Activated B cell treated with CpG ODN at 0.5 μM for 24 hours (primary cell): Measurements from ENCODE around the gene SKIDA1. TPM values are rescaled to one million over a fixed set of nuclear protein-coding genes. Genes with fewer than 3 reads are reported as not detected.
A peak's percentile ranks its signal among the peaks of the same experiment; 100 is the strongest.
"Not testable (repeated sequence)": the region's sequence is repeated elsewhere in the genome, so short reads cannot be mapped to it uniquely, and the experiment has no call there.

Experiments
- ATAC-seq: fragments of 200-7000 bp; cut with Tn5 transposase; one replicate; pipeline ENCODE4 v1.10.0; 2021; ENCODE audit warnings: low read depth, mild to moderate bottlenecking, moderate library complexity
- CTCF ChIA-PET: fragments of 350-600 bp; sonication (Branson Sonifier 250); formaldehyde crosslinking; loops from one replicate; lab custom pipeline; 2021; ENCODE audit warnings: antibody characterized with exemption; lab: Charles Lee
- POLR2A ChIA-PET: fragments of 350-600 bp; sonication (Branson Sonifier 250); formaldehyde crosslinking; loops from one replicate; lab custom pipeline; 2021; ENCODE audit warnings: antibody characterized with exemption; lab: Charles Lee
- DNase-seq: peaks from one replicate; pipeline ENCODE4 v3.0.0; 2022
- H3K27ac Mint-ChIP-seq: one replicate; pipeline ENCODE4 v1.8.0; 2020; ENCODE audit warnings: mixed read lengths
- H3K27me3 Mint-ChIP-seq: one replicate; pipeline ENCODE4 v1.8.0; 2021; ENCODE audit warnings: mixed read lengths
- H3K36me3 Mint-ChIP-seq: one replicate; pipeline ENCODE4 v1.8.0; 2021; ENCODE audit warnings: low read depth, mixed read lengths
- H3K4me1 Mint-ChIP-seq: one replicate; pipeline ENCODE4 v1.8.0; 2021; ENCODE audit warnings: mixed read lengths
- H3K4me3 Mint-ChIP-seq: one replicate; pipeline ENCODE4 v1.8.0; 2020; ENCODE audit warnings: mild to moderate bottlenecking, mixed read lengths
- H3K9me3 Mint-ChIP-seq: one replicate; pipeline ENCODE4 v1.8.0; 2020; ENCODE audit warnings: mixed read lengths
- CTCF ChIP-seq: fragments of 200-600 bp; IDR thresholded peaks from one replicate; pipeline ENCODE4 v1.8.0; 2022; ENCODE audit warnings: antibody characterized with exemption, mild to moderate bottlenecking
- intact Hi-C: fragments of 100-400 bp; cut with micrococcal nuclease; formaldehyde crosslinking; loops from one replicate; pipeline ENCODE4 v1.15.1; 2024
- total RNA-seq: library from RNA; stranded (reverse); gene quantifications from 2 replicates; pipeline ENCODE4 v1.2.3, GENCODE V29; 2022

Gene SKIDA1
- total RNA-seq: 0.60 TPM in 1 of 2 replicates, not detected in the other

- no peaks in the 10 kb centered on the region for H3K9me3 Mint-ChIP-seq
- DNase-seq: peak; percentile 35
- no peak for TF ChIP-seq CTCF
- peak; percentile 65 for ATAC-seq
- peaks cover 27% of the 10 kb centered on the region for H3K4me1 Mint-ChIP-seq
- intact Hi-C loops: loop anchor here (1.0 to 10.0 kb wide), 7 partner anchors 8 to 952 kb away; no protein-coding TSS in a partner anchor
- H3K27me3 Mint-ChIP-seq: peaks cover 37% of the 10 kb centered on the region
- CTCF ChIA-PET: interaction anchor here (3.3 kb wide), 1 partner anchor 29 kb away, joined by 12 read pairs; no protein-coding TSS in a partner anchor
- H3K4me3 Mint-ChIP-seq: peak within 1 kb of the TSS; percentile 89
- peaks cover 5% of the 10 kb centered on the region for H3K36me3 Mint-ChIP-seq
- peak within 1 kb of the TSS; percentile 88 for H3K27ac Mint-ChIP-seq
- POLR2A ChIA-PET: interaction anchor here (0.6 to 2.8 kb wide), 6 partner anchors 11 to 814 kb away, joined by 3 to 18 read pairs (median 6); no protein-coding TSS in a partner anchor
These were observed at the start of gene SKIDA1 for GRCh38 chr10:21525367-21526187. Gene SKIDA1 (minus strand): TSS chr10:21525682. CDS start chr10:21517822, 7,860 bp downstream.

- H3K27ac Mint-ChIP-seq, H3K27me3 Mint-ChIP-seq, H3K9me3 Mint-ChIP-seq, ATAC-seq, CTCF ChIA-PET, H3K4me3 Mint-ChIP-seq, intact Hi-C loops, DNase-seq, POLR2A ChIA-PET: not testable (repeated sequence)
- Mint-ChIP-seq H3K36me3 (peaks cover 45% of the 10 kb centered on the region), H3K4me1 (peaks cover 47% of the 10 kb centered on the region)
These were observed 49.0 kb upstream of the SKIDA1 start for GRCh38 chr10:21574514-21574913.

GRCh38 chr10:21572578-21572977, 47.1 kb upstream of the SKIDA1 start:
- DNase-seq (no peak), ATAC-seq (no peak)
- intact Hi-C loops: no loop called here
- Mint-ChIP-seq H3K27ac (no peak overlapping the region), H3K36me3 (peaks cover 46% of the 10 kb centered on the region), H3K4me1 (peaks cover 37% of the 10 kb centered on the region), H3K4me3 (no peak overlapping the region), H3K27me3 (no peaks in the 10 kb centered on the region), H3K9me3 (no peaks in the 10 kb centered on the region)
- ChIA-PET POLR2A (interaction anchor here (0.7 kb wide), 1 partner anchor 634 kb away, joined by 4 read pairs; no protein-coding TSS in a partner anchor), CTCF (no interaction called here)
- no peak for TF ChIP-seq CTCF

- Mint-ChIP-seq H3K4me1 (peaks cover 37% of the 10 kb centered on the region), H3K4me3 (no peak overlapping the region), H3K27ac (no peak overlapping the region), H3K36me3 (peaks cover 47% of the 10 kb centered on the region), H3K27me3 (no peaks in the 10 kb centered on the region), H3K9me3 (no peaks in the 10 kb centered on the region)
- ChIA-PET POLR2A (no interaction called here), CTCF (no interaction called here)
- intact Hi-C loops: no loop called here
- no peak for TF ChIP-seq CTCF
- ATAC-seq (no peak), DNase-seq (no peak)
These were observed 45.5 kb upstream of the SKIDA1 start for GRCh38 chr10:21570761-21571521.

- ATAC-seq, DNase-seq, H3K27me3 Mint-ChIP-seq, CTCF ChIA-PET, H3K9me3 Mint-ChIP-seq, H3K27ac Mint-ChIP-seq, intact Hi-C loops, POLR2A ChIA-PET, H3K4me3 Mint-ChIP-seq: not testable (repeated sequence)
- peaks cover 68% of the 10 kb centered on the region for H3K36me3 Mint-ChIP-seq
- H3K4me1 Mint-ChIP-seq: peaks cover 10% of the 10 kb centered on the region
These were observed 33.5 kb upstream of the SKIDA1 start for GRCh38 chr10:21558984-21559383.
